Frontal cortex (tissue), 4 donors: Measurements from ENCODE around the gene THOC6. TPM values are rescaled to one million over a fixed set of nuclear protein-coding genes. Genes with fewer than 3 reads are reported as not detected.
"Not testable (repeated sequence)": the region's sequence is repeated elsewhere in the genome, so short reads cannot be mapped to it uniquely, and the experiment has no call there.

Source experiments
- DNase-seq, 2 donors: peaks; one replicate each; pipeline ENCODE4 v3.0.0; 2012; ENCODE audit warnings: low spot score in 2 of 2
- FAIRE-seq: peaks from 2 replicates; lab custom pipeline; 2012; peaks lifted over from hg19 to GRCh38; lab: Jason Lieb, UNC
- small RNA-seq: library from RNA; depleted of rRNA; stranded (forward); fragments of <200 nt; gene quantifications from one replicate; pipeline ENCODE3, GENCODE V24; 2014
- total RNA-seq: library from RNA; depleted of rRNA; stranded (reverse); fragments of >200 nt; gene quantifications from one replicate; pipeline ENCODE4 v1.2.3, GENCODE V29; 2014
- donor health status: control.
- donor health status: control.
- donor health status: control.

Gene THOC6
- total RNA-seq, 1 donor from 2014 or later: 6.1 TPM

DNA sequence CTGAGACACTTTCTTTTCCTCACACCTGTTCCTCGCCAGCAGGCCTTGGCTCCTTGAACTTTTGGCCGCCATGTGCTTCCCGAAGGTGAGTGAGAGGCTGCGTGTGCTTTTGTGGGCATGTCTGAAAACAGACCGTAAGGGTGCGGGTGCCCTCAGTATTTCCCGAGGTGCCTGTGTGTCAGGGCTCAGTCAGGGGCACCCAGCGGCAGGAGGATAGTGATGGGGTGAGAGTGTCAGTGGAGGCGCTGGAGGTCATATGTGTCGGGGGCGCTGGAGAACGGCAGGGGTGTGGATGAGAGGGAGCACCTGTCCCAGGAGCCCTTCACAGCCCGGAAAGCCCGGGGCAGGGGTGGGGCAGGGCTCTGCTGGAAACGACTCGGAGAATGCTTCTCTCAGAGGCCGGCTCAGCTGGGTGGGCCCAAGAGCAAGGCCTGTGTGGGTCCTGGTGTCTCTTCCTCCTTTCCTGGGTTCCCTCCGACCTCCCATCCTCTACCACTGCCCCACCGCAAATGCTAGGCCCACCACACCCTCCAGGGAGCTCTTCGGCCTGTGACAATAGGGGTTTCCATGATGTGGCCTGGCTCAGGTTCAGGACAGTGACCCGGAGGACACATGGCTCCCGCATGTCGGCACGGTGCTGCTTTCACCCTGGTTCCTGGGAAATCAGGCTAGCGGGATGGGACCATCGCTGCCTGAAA, 42.1 kb downstream of the THOC6 start:
- no peak for DNase-seq
- FAIRE-seq: no peak

DNA sequence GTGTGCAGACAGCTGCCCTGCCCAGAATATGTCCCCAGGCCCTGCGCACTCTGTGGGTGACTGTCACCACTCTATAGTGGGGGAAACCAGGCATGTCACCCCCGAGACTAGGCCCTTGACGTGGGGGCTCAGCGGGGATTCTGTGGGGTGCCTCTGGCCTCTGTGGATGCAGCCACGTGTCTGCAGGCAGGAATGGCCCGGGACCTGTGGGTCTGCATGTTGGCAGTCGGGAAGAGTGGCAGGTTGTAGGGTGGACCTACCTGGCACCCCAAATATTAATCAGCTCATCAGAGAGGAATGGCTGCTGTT, 42.6 kb downstream of the THOC6 start:
- FAIRE-seq (no peak), DNase-seq (no peak)

DNA sequence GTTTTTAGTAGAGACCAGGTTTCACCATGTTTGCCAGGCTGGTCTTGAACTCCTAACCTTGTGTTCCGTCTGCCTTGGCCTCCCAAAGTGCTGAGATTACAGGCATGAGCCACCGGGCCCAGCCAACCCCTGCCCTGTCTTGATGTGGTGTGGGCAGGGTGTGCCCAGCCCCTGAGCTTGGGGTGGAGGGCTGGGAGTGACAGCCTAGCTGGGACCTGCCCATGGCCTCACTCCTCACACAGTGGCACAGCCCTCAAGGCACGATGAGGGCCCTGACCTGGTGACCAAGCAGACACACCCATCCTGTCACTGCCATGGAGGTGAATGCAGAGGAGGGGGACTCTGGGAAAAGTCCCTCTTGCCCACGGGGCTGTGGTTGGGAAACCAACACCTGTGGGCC, 44.7 kb downstream of the THOC6 start:
- FAIRE-seq: no peak
- no peak for DNase-seq

DNA sequence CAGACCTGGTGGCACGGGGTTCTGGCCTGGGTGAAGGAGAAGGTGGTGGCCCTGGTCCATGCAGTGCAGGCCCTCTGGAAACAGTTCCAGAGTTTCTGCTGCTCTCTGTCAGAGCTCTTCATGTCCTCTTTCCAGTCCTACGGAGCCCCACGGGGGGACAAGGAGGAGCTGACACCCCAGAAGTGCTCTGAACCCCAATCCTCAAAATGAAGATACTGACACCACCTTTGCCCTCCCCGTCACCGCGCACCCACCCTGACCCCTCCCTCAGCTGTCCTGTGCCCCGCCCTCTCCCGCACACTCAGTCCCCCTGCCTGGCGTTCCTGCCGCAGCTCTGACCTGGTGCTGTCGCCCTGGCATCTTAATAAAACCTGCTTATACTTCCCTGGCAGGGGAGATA, 45.3 kb downstream of the THOC6 start:
- DNase-seq, FAIRE-seq: not testable (repeated sequence)

DNA sequence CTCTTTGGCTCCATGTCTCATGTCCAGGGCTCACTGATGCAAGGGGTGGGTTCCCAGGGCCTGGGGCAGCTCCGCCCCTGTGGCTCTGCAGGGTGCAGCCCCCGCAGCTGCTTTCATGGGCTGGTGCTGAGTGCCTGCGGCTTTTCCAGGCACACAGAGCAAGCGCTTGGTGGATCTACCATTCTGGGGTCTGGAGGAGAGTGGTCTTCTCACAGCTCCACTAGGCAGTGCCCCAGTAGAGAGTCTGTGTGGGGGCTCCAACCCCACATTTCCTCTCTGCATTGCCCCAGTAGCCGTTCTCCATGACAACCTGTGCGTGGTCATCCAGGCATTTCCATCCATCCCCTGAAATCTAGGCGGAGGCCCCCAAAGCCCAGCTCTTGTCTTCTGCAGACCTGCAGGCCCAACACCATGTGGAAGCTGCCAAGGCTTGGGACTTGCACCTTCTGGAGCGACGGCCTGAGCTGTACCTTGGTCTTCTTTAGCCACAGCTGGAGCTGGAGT, 46.8 kb downstream of the THOC6 start:
- no peak for DNase-seq
- no peak for FAIRE-seq

DNA sequence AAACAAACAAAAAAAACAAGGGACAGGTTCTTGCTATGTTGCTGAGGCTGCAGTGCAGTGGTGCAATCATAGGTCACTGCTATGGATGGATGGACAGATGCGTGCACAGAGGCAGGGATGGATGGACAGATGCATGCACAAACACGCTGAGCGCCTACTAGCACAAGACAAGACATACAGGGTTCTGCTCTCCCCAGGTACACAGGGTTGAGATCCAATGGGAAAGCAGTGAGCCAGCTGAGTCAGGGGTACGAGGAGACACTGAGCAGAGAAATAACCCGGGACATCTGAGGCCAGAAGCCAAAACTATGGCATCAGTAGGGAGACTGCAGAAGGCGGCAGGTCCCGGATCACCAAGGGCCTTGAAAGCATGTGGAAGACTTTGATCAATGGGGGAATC, 47.8 kb downstream of the THOC6 start:
- DNase-seq (no peak), FAIRE-seq (no peak)

DNA sequence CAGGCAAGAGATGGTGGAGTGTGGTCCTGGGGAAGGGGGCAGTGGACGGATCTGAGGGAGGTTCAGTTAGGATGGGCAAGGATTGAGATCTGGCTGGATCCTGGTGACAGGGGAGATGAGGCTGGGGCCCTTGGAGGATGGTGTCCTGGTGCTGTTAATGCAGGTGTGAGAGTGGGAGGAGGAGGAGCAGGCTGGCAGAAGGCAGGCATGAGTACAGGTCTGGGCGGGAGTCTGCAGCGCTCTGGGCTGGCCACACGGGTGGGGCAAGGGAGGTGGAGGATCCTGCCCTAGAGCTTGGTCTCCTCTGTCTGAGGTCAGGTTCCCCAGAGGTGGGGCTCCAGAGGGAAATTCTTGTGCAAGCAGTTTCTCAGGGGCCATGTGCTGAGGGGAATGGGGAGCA, 48.3 kb downstream of the THOC6 start:
- DNase-seq, FAIRE-seq: not testable (repeated sequence)

DNA sequence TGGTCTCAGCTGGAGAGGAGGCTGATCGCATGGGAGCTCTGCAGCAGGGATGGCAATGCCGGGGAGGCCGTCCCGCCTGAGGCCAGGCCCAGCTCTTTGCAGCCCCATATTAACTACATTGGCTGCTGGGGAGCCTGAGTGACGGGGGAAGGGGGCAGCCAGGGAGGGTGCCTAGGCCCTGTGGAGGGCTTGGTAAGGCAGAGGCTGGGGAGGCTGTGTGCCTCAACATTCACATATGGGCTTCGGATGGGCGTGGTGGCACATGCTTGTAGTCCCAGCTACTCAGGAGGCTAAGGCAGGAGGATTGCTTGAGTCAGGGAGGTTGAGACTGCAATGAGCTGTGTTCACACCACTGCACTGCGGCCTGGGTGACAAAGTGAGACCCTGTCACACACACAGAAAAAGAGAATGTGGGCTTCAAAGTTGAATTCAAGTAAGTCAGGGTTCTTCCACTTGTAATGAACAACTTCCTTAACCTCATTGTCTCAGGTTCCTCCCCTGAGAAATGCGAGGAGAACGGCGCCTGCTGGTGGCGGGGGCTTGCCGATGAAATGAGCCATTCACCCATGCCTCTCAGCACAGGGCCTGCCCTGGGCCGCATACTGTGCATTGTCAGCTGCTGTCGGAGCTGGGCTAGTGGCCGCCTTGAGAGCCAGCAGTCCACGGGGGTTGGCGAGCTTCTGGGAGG, 48.9 kb downstream of the THOC6 start:
- DNase-seq, FAIRE-seq: not testable (repeated sequence)

DNA sequence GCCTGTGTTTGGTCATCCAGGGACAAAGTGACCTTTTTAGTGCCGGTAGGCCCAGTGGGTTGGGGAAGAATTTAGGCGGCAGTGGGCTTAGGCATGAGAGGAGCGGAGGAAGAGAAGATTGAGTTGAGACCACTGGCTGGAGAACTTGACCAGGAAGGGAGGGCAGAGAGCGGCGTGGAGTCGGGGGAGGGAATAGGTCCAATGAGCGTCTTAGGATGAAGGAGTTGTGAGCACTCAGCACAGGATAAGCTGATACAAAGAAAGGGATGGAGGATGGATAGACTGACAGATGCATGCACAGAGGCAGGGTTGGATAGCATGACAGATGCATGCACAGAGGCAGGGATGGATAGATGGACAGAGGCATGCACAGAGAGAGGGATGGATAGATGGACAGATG, 49.6 kb downstream of the THOC6 start:
- DNase-seq (no peak), FAIRE-seq (no peak)

DNA sequence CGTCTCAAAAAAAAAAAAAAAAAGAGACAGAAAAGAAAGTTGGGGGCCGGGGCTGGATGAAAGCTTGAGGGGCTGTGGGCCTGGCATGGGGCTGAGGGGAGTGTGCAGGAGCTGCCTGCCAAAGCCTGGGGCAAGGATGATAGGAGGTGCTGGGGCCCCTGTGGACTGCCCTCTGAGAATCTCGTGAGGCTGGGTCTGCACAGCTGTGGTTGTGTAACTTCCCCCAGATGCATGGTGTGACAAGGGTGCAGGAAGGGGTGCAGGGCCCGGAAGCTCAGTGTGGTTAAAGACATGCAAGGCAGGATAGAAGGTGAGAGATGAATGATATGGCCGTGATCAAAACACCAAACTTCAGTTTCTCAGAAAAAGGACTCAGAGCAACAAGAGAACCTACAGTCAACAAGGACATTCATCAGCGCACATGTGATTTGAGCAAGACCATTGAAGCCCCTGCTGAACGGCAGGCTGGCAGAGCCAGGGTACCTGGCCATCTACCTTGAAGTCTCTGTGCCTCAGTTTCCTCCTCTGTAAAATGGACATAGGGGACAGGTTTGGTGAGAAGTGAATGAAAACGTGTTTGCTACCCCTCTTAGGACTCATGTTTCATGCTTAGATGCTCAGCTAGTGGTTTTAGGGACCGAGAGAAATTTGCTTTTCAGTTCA, 51.2 kb downstream of the THOC6 start:
- FAIRE-seq: no peak
- DNase-seq: no peak

DNA sequence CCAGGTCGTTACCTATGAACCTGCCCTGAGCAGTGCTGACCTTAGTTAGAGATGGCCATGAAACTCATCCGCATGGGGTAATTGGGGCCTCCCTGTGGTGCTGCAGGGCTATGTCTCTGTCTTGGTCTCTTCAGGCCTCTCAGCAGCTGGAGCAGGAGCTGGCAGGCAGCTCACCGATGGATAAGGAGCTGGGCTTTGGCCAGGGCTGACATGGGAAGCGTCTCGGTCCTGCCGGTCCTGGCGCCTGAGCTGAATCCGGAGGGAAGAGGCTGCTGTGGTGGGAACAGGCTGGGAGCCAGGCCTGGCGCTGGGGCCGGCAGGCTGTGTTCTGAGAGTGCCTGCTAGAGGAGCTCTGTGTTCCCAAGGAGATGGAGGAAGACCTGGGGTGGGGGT, 51.7 kb downstream of the THOC6 start:
- FAIRE-seq: no peak
- no peak for DNase-seq

DNA sequence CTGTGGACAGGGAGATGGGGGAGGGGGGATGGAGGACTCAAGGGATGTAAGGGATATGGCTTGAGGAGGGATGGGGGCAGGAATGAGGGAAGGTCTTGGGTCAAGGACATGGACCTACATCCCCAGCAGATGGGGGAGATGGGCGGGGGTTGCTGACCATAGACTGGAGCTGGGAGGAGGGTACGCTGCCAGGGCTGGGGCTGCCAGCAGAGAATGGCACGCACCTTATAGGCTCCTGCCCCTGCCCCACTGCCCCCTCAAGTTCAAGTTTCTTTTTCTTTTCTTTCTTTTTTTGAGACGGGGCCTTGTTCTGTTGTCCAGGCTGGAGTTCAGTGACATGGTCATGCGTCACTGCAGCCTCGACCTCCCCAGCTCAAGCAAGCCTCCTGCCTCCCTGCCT, 52.1 kb downstream of the THOC6 start:
- FAIRE-seq, DNase-seq: not testable (repeated sequence)

DNA sequence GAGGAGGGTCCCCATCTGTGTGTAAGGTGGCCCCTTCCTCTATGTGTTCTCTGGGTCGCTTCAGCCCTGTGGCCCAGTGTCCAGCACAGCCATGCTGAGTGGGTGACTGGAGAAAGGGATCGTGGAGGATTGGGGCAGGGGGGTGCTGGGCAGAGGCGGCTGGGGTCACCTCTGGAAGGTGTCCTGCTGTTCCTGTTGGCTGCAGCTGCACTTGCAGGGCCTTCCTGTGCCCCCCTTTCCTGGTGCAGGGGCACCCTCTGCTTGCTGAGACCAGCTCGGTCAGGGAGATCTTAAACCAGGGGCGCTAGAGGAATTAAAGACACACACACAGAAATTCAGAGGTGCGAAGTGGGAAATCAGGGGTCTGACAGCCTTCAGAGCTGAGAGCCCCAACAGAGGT, 52.7 kb downstream of the THOC6 start:
- no peak for DNase-seq
- FAIRE-seq: no peak

Small RNAs within 50 kb of the gene (small RNA-seq; reads per million reads assigned to genes)
- not detected for gene LINC00514

Other genes with a start within 250 kb of the THOC6 start
- gene ELOB, start 246.8 kb upstream of the THOC6 start, total RNA-seq: 128 TPM
- gene PRSS33, start 236.5 kb upstream of the THOC6 start, total RNA-seq: not detected
- not detected for gene PRSS41, start 225.6 kb upstream of the THOC6 start, total RNA-seq
- gene PRSS21, start 206.8 kb upstream of the THOC6 start, total RNA-seq: not detected
- not detected for gene ZG16B, start 193.7 kb upstream of the THOC6 start, total RNA-seq
- not detected for gene PRSS22, start 165.9 kb upstream of the THOC6 start, total RNA-seq
- 46.5 TPM for gene FLYWCH2, start 140.8 kb upstream of the THOC6 start, total RNA-seq
- gene FLYWCH1, start 112.1 kb upstream of the THOC6 start, total RNA-seq: 22.8 TPM
- gene KREMEN2, start 59.8 kb upstream of the THOC6 start, total RNA-seq: not detected
- gene PAQR4, start 54.7 kb upstream of the THOC6 start, total RNA-seq: 18.3 TPM
- gene PKMYT1, start 43.6 kb upstream of the THOC6 start, total RNA-seq: 1.2 TPM
- not detected for gene CLDN9, start 11.1 kb upstream of the THOC6 start, total RNA-seq
- gene CLDN6, start 5.9 kb upstream of the THOC6 start, total RNA-seq: 0.41 TPM
- gene TNFRSF12A, start 3.7 kb upstream of the THOC6 start, total RNA-seq: 0.82 TPM
- 15.5 TPM for gene HCFC1R1, start 93 bp upstream of the THOC6 start, total RNA-seq
- gene BICDL2, start 12.9 kb downstream of the THOC6 start, total RNA-seq: not detected
- 0.41 TPM for gene MMP25, start 22.5 kb downstream of the THOC6 start, total RNA-seq
- gene IL32, start 41.6 kb downstream of the THOC6 start, total RNA-seq: 0.82 TPM
- gene ZSCAN10, start 75.3 kb downstream of the THOC6 start, total RNA-seq: not detected
- 17.9 TPM for gene ZNF205, start 88.6 kb downstream of the THOC6 start, total RNA-seq
- 6.9 TPM for gene ZNF213, start 111.0 kb downstream of the THOC6 start, total RNA-seq
- gene OR1F1, start 164.2 kb downstream of the THOC6 start, total RNA-seq: 0.41 TPM
- gene ZNF200, start 211.1 kb downstream of the THOC6 start, total RNA-seq: 16.7 TPM
- gene MEFV, start 232.6 kb downstream of the THOC6 start, total RNA-seq: under 0.01 TPM